ENCODE results near the gene DAPK1.

Gene DAPK1

GRCh38 chr9:87750726-87751125 lies 253.1 kb downstream of the DAPK1 start:
- FAIRE-seq = no peak

GRCh38 chr9:87751423-87751822 lies 253.8 kb downstream of the DAPK1 start:
- FAIRE-seq = no peak

- FAIRE-seq = no peak
These were observed 254.2 kb downstream of the DAPK1 start for GRCh38 chr9:87751868-87752267.

DNA sequence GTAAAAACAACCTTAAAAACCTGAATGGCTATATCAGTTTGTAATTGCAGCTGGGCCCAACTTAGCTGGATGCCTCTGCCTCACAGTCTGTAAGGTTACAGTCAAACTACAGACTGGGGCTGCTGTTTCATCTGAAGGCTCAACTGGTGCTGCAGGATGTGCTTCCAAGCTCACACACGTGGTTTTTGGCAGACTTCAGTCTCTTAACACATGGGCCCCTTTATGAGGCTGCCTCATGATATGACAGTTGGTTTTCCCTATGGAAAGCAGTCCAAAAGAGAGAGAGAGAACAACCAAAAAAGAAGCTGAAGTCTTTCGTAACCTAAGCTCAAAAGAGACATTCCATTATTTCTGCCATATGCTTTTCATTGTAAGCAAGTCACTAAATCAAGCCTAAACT lies 255.6 kb downstream of the DAPK1 start:
- FAIRE-seq = no peak
